ENCODE data around the gene PRR7.
A peak's percentile ranks its signal among the peaks of the same experiment; 100 is the strongest.

DNA sequence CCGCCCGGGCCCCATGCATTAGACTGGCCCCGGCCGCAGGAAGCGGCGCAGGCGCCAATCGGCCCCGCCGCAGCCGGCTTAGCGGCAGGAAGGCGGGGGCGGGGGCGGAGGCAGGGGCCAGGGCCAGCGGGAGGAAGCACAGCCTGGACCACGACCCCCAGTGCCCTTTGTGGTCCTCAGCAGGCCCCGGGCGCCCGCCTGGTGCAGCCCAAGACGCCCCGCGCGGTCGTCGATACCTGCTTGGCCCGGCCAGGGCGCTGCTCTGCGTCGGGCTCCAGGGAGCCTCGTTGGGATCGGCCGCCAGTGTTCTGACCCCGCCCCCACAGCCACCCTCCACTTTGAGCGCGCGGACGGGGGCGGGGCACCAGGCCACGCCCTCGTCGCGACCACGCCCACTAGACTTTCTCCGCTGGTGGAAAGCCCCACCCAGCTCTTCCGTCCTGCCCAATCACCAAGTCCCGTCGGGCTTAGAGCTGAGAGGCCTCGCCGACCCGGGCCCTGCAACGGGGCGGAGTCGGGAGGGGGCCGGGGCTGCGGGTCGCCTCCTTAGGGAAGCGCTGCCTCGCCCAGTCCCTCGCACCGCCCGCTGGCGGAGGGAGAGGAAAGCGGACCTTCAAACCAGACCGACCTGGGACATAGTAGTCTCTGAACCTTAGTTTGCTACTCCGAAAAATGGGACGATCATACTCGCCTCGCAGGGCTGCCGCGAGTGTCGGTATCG, 50.8 kb downstream of the PRR7 start, which contains the start of gene PDLIM7:
- TF ChIP-seq POLR2A (IDR thresholded peaks at IDR 0.05; ENCODE audit: low read length) (peak; percentile 82), GATA1 (IDR thresholded peaks at IDR 0.05; ENCODE audit: low read depth, low read length) (no peak)

Data from erythroblast (primary cell).